Activated CD4-positive, alpha-beta T cell treated with anti-CD3 and anti-CD28 coated beads, Interleukin-2, amount 50 U/mL, for 24 hours (primary cell): ENCODE measurements around the gene ANAPC2.

Experiments used
- DNase-seq, 2 donors: peaks; one replicate each; pipeline ENCODE4 v3.0.0-alpha.2; 2020; ENCODE audit warnings: low read depth in 1 of 2, low spot score in 1 of 2

ANAPC2 gene, protein sequence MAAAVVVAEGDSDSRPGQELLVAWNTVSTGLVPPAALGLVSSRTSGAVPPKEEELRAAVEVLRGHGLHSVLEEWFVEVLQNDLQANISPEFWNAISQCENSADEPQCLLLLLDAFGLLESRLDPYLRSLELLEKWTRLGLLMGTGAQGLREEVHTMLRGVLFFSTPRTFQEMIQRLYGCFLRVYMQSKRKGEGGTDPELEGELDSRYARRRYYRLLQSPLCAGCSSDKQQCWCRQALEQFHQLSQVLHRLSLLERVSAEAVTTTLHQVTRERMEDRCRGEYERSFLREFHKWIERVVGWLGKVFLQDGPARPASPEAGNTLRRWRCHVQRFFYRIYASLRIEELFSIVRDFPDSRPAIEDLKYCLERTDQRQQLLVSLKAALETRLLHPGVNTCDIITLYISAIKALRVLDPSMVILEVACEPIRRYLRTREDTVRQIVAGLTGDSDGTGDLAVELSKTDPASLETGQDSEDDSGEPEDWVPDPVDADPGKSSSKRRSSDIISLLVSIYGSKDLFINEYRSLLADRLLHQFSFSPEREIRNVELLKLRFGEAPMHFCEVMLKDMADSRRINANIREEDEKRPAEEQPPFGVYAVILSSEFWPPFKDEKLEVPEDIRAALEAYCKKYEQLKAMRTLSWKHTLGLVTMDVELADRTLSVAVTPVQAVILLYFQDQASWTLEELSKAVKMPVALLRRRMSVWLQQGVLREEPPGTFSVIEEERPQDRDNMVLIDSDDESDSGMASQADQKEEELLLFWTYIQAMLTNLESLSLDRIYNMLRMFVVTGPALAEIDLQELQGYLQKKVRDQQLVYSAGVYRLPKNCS

GRCh38 chr9:137188490-137189296 is at the start of gene ANAPC2, which contains the start of gene SSNA1:
ANAPC2 (minus strand) TSS chr9:137188560; CDS start chr9:137188532, 28 bp downstream.
SSNA1 (plus strand) TSS chr9:137188676; CDS start chr9:137188727, 51 bp downstream.
- peak; percentile 87 to 91 for DNase-seq

- no peak for DNase-seq
Observed at GRCh38 chr9:137236936-137237421, 48.6 kb upstream of the ANAPC2 start.

DNA sequence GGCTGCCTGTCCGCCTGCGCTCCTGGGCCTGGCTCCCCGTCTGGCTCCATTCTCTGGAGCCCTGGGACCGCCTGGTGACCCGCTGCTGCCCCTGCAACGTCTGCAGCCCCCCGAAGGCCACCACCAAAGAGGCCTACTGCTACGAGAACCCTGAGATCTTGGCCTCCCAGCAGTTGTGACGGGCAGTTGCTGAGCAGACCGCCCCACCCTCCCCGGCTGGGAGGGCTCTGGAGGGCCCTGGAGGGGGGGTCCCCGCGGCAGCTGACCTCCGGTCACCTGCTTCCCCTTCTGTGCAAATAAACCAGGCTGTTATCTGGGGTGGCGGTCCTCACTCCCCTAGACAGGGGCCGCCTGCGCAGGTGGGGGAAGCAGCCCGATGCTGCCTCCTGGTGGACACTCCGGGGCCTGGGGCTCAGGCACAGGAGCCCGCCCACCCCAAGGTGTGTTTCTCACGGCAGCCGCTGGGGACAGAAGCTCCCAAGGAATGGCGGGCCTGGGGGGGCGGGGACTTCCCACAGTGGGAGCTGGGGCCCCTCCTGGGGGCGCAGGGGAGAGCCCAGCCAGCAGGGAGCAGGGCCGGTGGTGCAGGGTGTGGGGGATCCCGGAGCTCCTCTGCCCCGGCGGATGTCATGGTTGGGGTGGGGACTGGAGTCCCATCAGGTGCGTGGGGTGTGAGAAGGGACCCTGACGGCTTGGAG is 48.0 kb upstream of the ANAPC2 start:
- DNase-seq: peak; percentile 86 to 87

GRCh38 chr9:137235424-137236237 is 47.3 kb upstream of the ANAPC2 start:
- DNase-seq: no peak

DNA sequence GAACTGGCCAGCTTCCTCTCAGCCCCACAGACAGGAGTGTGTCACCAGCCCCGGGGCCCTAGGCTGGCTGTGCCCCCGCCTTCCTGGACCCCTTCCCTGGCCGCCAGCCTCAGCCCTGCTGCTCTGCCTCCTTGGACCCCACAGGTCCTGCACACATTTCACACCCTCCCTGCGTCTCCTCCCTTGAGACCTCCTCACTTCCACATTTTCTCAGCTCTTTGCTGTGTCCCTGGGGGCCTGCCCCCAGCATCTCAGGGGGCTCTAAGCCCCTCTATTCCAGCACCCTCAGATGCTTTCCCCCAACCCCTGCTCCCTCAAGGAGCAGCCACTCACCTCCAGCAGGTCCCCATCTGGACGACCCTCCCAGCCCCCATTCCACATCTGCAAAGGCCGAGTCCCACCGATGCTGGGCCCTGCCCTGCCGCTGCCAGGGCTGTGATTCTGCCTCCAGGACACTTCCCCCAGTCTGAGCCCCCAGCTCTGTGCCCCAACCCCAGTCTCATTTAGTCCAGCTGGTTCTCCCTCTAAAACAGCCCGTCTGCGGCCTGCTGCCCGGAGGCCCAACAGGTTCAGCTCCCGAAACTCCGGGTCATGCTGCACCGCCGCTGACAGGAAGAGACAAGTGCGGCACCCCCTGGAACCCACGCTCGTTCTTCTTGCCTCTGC is 46.5 kb upstream of the ANAPC2 start:
- DNase-seq: no peak

DNA sequence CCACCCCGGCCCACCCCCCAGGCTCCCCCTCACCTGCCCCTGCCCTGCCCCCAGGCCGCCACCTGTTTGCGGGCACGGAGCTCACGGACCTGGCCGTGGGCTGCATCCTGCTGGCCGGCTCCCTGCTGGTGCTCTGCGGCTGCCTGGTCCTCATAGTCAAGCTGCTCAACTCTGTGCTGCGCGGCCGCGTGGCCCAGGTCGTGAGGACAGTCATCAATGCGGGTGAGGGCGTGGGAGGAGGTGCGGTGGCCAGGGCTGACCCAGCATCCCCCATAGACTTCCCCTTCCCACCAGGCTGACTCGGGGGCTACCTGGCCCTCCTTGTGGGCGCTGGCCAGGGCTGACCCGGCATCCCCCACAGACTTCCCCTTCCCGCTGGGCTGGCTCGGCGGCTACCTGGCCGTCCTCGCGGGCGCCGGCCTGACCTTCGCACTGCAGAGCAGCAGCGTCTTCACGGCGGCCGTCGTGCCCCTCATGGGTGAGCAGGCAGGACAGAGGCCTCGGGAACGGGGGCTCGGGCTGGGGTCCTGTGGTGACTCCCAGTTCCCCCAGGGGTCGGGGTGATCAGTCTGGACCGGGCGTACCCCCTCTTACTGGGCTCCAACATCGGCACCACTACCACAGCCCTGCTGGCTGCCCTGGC is 45.8 kb upstream of the ANAPC2 start:
- no peak for DNase-seq

DNA sequence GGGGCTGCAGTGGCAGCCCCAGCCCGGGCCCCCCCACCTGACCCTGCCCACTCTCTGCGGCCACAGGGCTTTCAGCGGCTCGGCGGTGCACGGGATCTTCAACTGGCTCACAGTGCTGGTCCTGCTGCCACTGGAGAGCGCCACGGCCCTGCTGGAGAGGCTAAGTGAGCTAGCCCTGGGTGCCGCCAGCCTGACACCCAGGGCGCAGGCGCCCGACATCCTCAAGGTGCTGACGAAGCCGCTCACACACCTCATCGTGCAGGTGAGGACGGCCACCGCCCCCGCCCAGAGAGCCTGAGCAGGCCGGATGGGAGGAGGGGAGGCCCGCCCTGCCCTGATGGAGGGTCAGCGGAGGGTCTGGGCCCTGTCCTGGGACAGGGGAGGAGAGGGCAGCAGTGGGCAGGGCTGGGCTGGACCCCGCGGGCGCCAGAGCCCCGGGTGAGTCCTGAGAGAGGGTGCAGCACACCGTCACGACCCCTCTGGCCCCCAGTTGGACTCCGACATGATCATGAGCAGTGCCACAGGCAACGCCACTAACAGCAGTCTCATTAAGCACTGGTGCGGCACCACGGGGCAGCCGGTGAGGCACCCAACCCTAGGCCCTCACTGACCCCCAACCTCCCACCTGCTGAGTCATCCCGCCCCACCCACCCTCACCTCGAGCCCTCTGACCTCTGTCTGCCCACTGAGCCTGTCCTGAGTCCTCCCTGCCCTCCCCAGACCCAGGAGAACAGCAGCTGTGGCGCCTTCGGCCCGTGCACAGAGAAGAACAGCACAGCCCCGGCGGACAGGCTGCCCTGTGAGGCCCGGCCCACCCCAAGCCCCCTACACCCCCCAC is 45.0 kb upstream of the ANAPC2 start:
- no peak for DNase-seq

DNA sequence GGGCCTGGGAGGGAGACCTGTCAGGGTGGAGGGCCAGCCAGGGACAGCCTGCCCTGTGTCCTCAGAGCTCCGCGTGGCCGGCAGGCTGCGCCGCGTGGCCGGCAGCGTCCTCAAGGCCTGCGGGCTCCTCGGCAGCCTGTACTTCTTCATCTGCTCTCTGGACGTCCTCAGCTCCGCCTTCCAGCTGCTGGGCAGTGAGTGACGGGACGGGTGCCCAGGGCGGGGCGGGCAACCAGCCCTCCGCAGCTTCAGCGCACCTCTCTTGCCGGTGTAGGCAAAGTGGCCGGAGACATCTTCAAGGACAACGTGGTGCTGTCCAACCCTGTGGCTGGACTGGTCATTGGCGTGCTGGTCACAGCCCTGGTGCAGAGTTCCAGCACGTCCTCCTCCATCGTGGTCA is 44.1 kb upstream of the ANAPC2 start:
- DNase-seq: no peak

GRCh38 chr9:137232101-137232500 is 43.7 kb upstream of the ANAPC2 start:
- DNase-seq: no peak

DNA sequence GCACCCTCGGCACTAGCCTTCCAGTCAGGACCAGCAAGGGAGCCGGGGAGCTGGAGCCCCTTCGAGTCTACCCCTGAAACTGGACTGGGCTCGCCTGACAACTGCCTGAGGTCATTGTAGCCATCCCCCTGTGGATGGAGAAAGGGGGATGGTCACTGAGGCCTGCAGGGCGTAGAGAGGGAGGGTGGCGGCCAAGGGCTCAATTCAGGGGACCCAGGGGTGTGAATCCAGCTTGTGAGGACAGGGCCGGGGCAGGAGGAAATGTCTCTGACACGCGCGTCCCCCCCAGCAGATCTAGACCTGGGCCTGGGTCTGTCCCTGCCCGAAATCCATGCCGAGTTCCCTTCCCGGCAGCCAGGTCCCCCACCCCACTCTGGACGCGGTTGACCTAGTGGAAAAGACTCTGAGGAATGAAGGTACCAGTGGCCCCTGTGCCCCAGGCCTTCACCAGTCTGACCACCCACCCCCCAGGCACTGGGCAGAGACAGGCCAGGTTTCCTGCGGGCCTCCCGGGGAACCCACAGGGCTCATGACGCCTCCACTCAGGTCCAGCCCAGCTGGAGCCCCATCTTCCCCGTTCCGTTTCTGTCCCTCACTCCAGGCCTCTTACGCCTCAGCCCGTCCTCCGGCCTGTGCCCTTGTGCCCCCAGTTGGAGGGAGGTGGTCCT is 43.1 kb upstream of the ANAPC2 start:
- no peak for DNase-seq

- DNase-seq: no peak
Observed at GRCh38 chr9:137230705-137231371, 42.5 kb upstream of the ANAPC2 start, which contains the start of gene SLC34A3. SLC34A3 (plus strand) TSS chr9:137230901; CDS start chr9:137231703, 802 bp downstream.

- no peak for DNase-seq
Observed at GRCh38 chr9:137229903-137230704, 41.7 kb upstream of the ANAPC2 start.

DNA sequence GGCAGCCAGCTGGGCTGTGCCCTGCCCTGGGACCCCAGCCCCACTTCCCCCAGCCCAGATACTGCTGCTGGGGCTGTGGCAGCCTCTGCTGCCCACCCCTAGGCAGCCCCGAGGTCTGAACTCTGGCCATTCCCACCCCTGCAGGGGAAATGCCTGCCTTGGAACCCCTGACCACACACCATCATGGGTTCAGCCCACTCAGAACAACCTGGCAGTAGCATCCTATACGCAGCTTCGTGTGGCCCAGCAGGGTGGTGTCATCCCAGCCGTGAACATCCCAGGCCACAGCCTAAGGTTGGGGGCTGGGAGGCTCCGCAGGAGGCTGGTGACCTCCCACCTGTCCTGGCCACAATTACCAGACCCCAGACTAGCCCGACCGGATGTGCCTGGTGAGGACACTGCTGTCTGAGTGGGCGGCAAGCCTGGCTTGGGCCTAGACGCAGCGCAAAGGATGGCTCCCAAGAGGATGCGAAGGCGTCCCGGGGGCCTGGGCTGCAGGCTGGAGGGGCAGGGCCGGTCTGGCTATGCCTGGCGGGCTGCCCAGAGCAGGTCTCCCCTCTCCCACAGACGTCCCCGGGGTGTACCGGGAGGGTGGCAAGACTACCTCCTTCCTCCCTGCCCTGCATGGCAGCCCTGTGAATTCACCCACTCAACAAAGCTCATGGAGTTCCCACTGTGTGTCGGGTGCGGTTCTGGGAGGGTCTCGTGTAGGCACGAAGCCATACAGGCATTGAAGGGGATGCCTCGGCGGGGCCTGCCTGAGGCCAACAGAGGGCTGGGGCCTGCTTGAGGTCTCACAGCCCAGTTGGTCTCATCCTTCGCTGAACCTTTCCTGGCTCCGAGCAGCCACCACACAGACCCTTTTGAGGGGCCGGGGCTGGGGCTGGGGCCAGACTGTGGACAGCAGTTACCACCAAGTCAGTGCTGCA is 40.9 kb upstream of the ANAPC2 start:
- no peak for DNase-seq

- no peak for DNase-seq
Observed at GRCh38 chr9:137228506-137228967, 40.2 kb upstream of the ANAPC2 start.
